Calu3 (cell line): ENCODE results near the gene LRRC28. TPM values are rescaled to one million over a fixed set of nuclear protein-coding genes. Genes with fewer than 3 reads are reported as not detected.

Experiments
- BruUV-seq: library from RNA; stranded (reverse); fragments of 400-500 nt; replicated peaks from 2 replicates; lab custom pipeline; 2021; lab: Mats Ljungman, UMichigan
- CTCF ChIA-PET: fragments of 300-600 bp; sonication (Branson Sonifier 250); formaldehyde crosslinking; loops from one replicate; lab custom pipeline; 2022; ENCODE audit warnings: antibody characterized with exemption; lab: Charles Lee
- DNase-seq: peaks from one replicate; pipeline ENCODE4 v3.0.0; 2022
- H3K27ac Mint-ChIP-seq: one replicate; pipeline ENCODE4 v1.8.0; 2022; ENCODE audit warnings: mixed read lengths; ENCODE audit not compliant: unreplicated experiment
- H3K27me3 Mint-ChIP-seq: one replicate; pipeline ENCODE4 v1.8.0; 2022; ENCODE audit warnings: mixed read lengths; ENCODE audit not compliant: unreplicated experiment
- H3K36me3 Mint-ChIP-seq: one replicate; pipeline ENCODE4 v1.8.0; 2022; ENCODE audit warnings: mild to moderate bottlenecking, moderate library complexity, mixed read lengths; ENCODE audit not compliant: insufficient read depth, unreplicated experiment
- H3K4me1 Mint-ChIP-seq: one replicate; pipeline ENCODE4 v1.8.0; 2022; ENCODE audit warnings: mild to moderate bottlenecking, low read depth, mixed read lengths; ENCODE audit not compliant: unreplicated experiment
- H3K4me3 Mint-ChIP-seq: one replicate; pipeline ENCODE4 v1.8.0; 2022; ENCODE audit warnings: mild to moderate bottlenecking, low read depth, moderate library complexity, mixed read lengths; ENCODE audit not compliant: unreplicated experiment
- H3K9me3 Mint-ChIP-seq: one replicate; pipeline ENCODE4 v1.8.0; 2022; ENCODE audit warnings: low read depth, mixed read lengths; ENCODE audit not compliant: unreplicated experiment
- CTCF ChIP-seq: fragments of 200-600 bp; IDR thresholded peaks from one replicate; pipeline ENCODE4 v1.8.0; 2022; ENCODE audit warnings: antibody characterized with exemption; ENCODE audit not compliant: unreplicated experiment
- intact Hi-C: fragments of 100-400 bp; cut with micrococcal nuclease; formaldehyde crosslinking; loops from one replicate; pipeline ENCODE4 v1.10.0; 2022; ENCODE audit not compliant: unreplicated experiment
- total RNA-seq: library from RNA; stranded (reverse); gene quantifications from 2 replicates; pipeline ENCODE4 v1.2.3, GENCODE V29; 2022

LRRC28 gene
- total RNA-seq, 1 experiment from 2014 or later: 21.8 TPM

DNA sequence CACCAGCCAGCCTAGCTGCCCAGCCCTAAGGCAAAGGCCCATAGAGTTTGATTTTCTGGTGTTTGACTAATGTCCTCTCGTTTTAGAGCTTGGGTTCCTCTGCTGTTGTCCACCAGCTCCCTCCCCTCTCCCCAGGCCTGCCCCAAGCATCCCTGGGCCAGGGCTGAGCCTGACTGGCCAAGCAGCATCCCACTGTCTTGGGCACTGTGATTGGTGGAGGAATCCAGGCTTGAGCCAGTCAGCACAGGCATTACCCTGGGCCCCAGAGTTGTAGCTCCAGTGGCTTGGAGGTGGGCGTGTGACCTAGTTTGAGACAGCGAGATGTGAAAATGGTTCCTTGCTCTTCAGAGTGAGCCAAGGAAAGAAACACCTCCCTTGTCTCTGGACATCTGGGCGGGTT, 159.2 kb downstream of the LRRC28 start:
- no TSS peak for BruUV-seq
- no peaks in the 10 kb centered on the region for H3K9me3 Mint-ChIP-seq
- CTCF ChIA-PET: interaction anchor here (5.0 kb wide), 1 partner anchor 294 kb away, joined by 55 read pairs; no protein-coding TSS in a partner anchor
- no peaks in the 10 kb centered on the region for H3K36me3 Mint-ChIP-seq
- intact Hi-C loops: no loop called here
- H3K27ac Mint-ChIP-seq: no peak overlapping the region
- no peak overlapping the region for H3K4me3 Mint-ChIP-seq
- no peaks in the 10 kb centered on the region for H3K4me1 Mint-ChIP-seq
- DNase-seq: no peak
- H3K27me3 Mint-ChIP-seq: no peaks in the 10 kb centered on the region
- TF ChIP-seq CTCF: no peak

- Mint-ChIP-seq H3K36me3 (no peaks in the 10 kb centered on the region), H3K9me3 (no peaks in the 10 kb centered on the region), H3K27me3 (no peaks in the 10 kb centered on the region), H3K4me1 (no peaks in the 10 kb centered on the region), H3K4me3 (no peak overlapping the region), H3K27ac (no peak overlapping the region)
- BruUV-seq: no TSS peak
- CTCF ChIA-PET: interaction anchor here (5.0 kb wide), 1 partner anchor 293 kb away, joined by 55 read pairs; no protein-coding TSS in a partner anchor
- no peak for TF ChIP-seq CTCF
- intact Hi-C loops: no loop called here
- DNase-seq: no peak
Measured at GRCh38 chr15:99411234-99411633, 160.0 kb downstream of the LRRC28 start.

- Mint-ChIP-seq H3K4me1 (no peaks in the 10 kb centered on the region), H3K9me3 (no peaks in the 10 kb centered on the region), H3K27ac (no peak overlapping the region), H3K27me3 (no peaks in the 10 kb centered on the region), H3K4me3 (no peak overlapping the region), H3K36me3 (no peaks in the 10 kb centered on the region)
- intact Hi-C loops: no loop called here
- no peak for TF ChIP-seq CTCF
- BruUV-seq: no TSS peak
- CTCF ChIA-PET: interaction anchor here (1.0 to 5.0 kb wide), 2 partner anchors 292 kb away, joined by 3 to 55 read pairs; no protein-coding TSS in a partner anchor
- DNase-seq: no peak
Measured at GRCh38 chr15:99412082-99412481, 160.8 kb downstream of the LRRC28 start.

DNA sequence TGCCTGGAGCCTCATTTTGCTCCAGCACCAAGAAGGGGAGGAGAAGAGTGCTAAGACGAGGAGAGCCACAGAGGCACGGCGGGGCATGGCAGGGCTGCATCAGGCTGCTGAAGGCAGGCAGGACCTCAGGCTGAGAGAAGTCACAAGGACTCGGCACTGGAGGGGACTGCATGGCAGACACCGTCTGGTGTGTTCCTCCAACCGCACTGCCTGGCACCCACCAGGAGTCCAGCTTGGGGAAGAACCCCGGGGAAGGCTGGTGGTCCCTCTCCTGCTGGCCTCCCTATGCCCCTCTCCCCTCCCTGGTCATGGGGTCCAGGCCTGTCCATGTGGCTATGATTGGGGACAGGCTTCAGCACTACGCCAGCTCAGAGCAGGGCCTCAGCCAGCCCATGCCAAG, 161.3 kb downstream of the LRRC28 start:
- H3K9me3 Mint-ChIP-seq: no peaks in the 10 kb centered on the region
- no peak overlapping the region for H3K4me3 Mint-ChIP-seq
- no peaks in the 10 kb centered on the region for H3K4me1 Mint-ChIP-seq
- no peak overlapping the region for H3K27ac Mint-ChIP-seq
- intact Hi-C loops: no loop called here
- DNase-seq: no peak
- CTCF ChIA-PET: interaction anchor here (1.0 kb wide), 1 partner anchor 291 kb away, joined by 3 read pairs; no protein-coding TSS in a partner anchor
- H3K27me3 Mint-ChIP-seq: no peaks in the 10 kb centered on the region
- no TSS peak for BruUV-seq
- no peak for TF ChIP-seq CTCF
- no peaks in the 10 kb centered on the region for H3K36me3 Mint-ChIP-seq
